Dedifferentiated amniotic fluid mesenchymal stem cell (primary cell): ENCODE results near the gene KIF1A.

Experiments
- DNase-seq: peaks from one replicate; pipeline ENCODE4 v3.0.0-alpha.2; 2016; ENCODE audit errors: extremely low spot score

Gene KIF1A

GRCh38 chr2:240735476-240735875, 84.5 kb downstream of the KIF1A start:
- DNase-seq = no peak

- DNase-seq = no peak
These were observed 85.3 kb downstream of the KIF1A start for GRCh38 chr2:240734756-240735155.

- DNase-seq = no peak
These were observed 86.1 kb downstream of the KIF1A start for GRCh38 chr2:240733803-240734495.

GRCh38 chr2:240732911-240733622, 87.0 kb downstream of the KIF1A start:
- no peak for DNase-seq

GRCh38 chr2:240732184-240732583, 87.8 kb downstream of the KIF1A start:
- DNase-seq = no peak

GRCh38 chr2:240731178-240731545, 88.9 kb downstream of the KIF1A start:
- no peak for DNase-seq

GRCh38 chr2:240730501-240731177, 89.4 kb downstream of the KIF1A start:
- DNase-seq = no peak

GRCh38 chr2:240728827-240729226, 91.2 kb downstream of the KIF1A start:
- no peak for DNase-seq

GRCh38 chr2:240728361-240728760, 91.7 kb downstream of the KIF1A start:
- DNase-seq = no peak

- no peak for DNase-seq
These were observed 92.1 kb downstream of the KIF1A start for GRCh38 chr2:240727913-240728312.

- DNase-seq = no peak
These were observed 92.6 kb downstream of the KIF1A start for GRCh38 chr2:240727439-240727838.

- no peak for DNase-seq
These were observed 93.1 kb downstream of the KIF1A start for GRCh38 chr2:240726876-240727275.

GRCh38 chr2:240725671-240726070, 94.3 kb downstream of the KIF1A start:
- no peak for DNase-seq

- DNase-seq = no peak
These were observed 94.8 kb downstream of the KIF1A start for GRCh38 chr2:240725266-240725665.

- DNase-seq = no peak
These were observed 95.6 kb downstream of the KIF1A start for GRCh38 chr2:240724431-240724830.

- no peak for DNase-seq
These were observed 96.2 kb downstream of the KIF1A start for GRCh38 chr2:240723851-240724250.

- no peak for DNase-seq
These were observed 97.0 kb downstream of the KIF1A start for GRCh38 chr2:240722796-240723735.

GRCh38 chr2:240722376-240722775, 97.6 kb downstream of the KIF1A start:
- DNase-seq = no peak

GRCh38 chr2:240721596-240722180, 98.3 kb downstream of the KIF1A start:
- no peak for DNase-seq

GRCh38 chr2:240720686-240721595, 99.1 kb downstream of the KIF1A start:
- DNase-seq = no peak
